Aorta (tissue), 5 donors: ENCODE data around the gene ARL6IP1. TPM values are rescaled to one million over a fixed set of nuclear protein-coding genes. Genes with fewer than 3 reads are reported as not detected.
A peak's percentile ranks its signal among the peaks of the same experiment; 100 is the strongest.
"Not testable (repeated sequence)": the region's sequence is repeated elsewhere in the genome, so short reads cannot be mapped to it uniquely, and the experiment has no call there.

ENCODE experiments used
- ATAC-seq: fragments of 200-7000 bp; cut with Tn5 transposase; one replicate; pipeline ENCODE4 v1.9.1; 2022; ENCODE audit warnings: moderate library complexity; ENCODE audit not compliant: low FRiP score
- DNase-seq, 2 donors: peaks; one replicate each; pipeline ENCODE4 v3.0.0-alpha.2; 2020
- H3K27ac ChIP-seq, 2 donors: one replicate each; pipeline ENCODE4 v1.5.1; 2013; ENCODE audit warnings: low read length in 2 of 2, mild to moderate bottlenecking in 2 of 2, moderate library complexity in 2 of 2, control low read depth in 1 of 2, inconsistent platforms in 1 of 2, low read depth in 1 of 2
- H3K27me3 ChIP-seq, 2 donors: one replicate each; pipeline ENCODE4 v1.6.1; 2013; ENCODE audit warnings: control low read depth in 1 of 2, low read length in 1 of 2, mild to moderate bottlenecking in 1 of 2, moderate library complexity in 1 of 2; ENCODE audit not compliant: insufficient read depth in 2 of 2, control insufficient read depth in 1 of 2
- H3K36me3 ChIP-seq, 2 donors: one replicate each; pipeline ENCODE4 v1.6.1; 2013; ENCODE audit warnings: control low read depth in 1 of 2, low read length in 1 of 2, mild to moderate bottlenecking in 1 of 2; ENCODE audit not compliant: insufficient read depth in 2 of 2, control insufficient read depth in 1 of 2
- H3K4me1 ChIP-seq, 2 donors: one replicate each; pipeline ENCODE4 v1.6.1; 2013; ENCODE audit warnings: low read length in 2 of 2, control low read depth in 1 of 2, mild to moderate bottlenecking in 1 of 2, moderate library complexity in 1 of 2; ENCODE audit not compliant: insufficient read depth in 2 of 2, control insufficient read depth in 1 of 2
- H3K4me3 ChIP-seq, 2 donors: one replicate each; pipeline ENCODE4 v1.5.1; 2013; ENCODE audit warnings: low read length in 2 of 2, control low read depth in 1 of 2, mild to moderate bottlenecking in 1 of 2
- H3K9me3 ChIP-seq: one replicate; pipeline ENCODE4 v1.6.1; 2013; ENCODE audit warnings: mild to moderate bottlenecking, low read length; ENCODE audit not compliant: control insufficient read depth
- WGBS, 2 donors: extraction: QIAGEN DNeasy Blood & Tissue Kit; methylation state at CpG; one replicate each; pipeline ENCODE4 v1.1.7; 2013; 5-methylcytosine and 5-hydroxymethylcytosine counted together
- intact Hi-C, 2 donors: fragments of 100-400 bp; cut with DNase I; formaldehyde crosslinking; loops; one replicate each; pipeline versions ENCODE4 v1.14.2 to v1.15.0; 2022
- polyA plus RNA-seq, 2 donors: library from polyadenylated mRNA; stranded (reverse); fragments of 200-250 nt; gene quantifications; one replicate each; pipeline ENCODE4 v1.2.3, GENCODE V29; 2013
- total RNA-seq, 2 donors: library from RNA; stranded (reverse); fragmentation: NEBNext Ultra II Directional; extraction: Animal tissue kit (Norgen Biotek cat#: 25700); gene quantifications; one replicate each; pipeline ENCODE4 v1.2.1, GENCODE V29; 2021
- donor health status: healthy with polysubstance abuse.
- donor health status: Bipolar disorder and iron deficiency.
- donor health status: DM: no; HTN: no; CAD: no.
- donor health status: DM: no; HTN: no; CAD: no.
- donor health status: DM: yes; HTN: yes; CAD: no.

Gene ARL6IP1
- total and polyA plus RNA-seq, 4 donors: 57.6 to 69.4 (median 59.3) TPM

- Histone ChIP-seq H3K4me1 (peaks cover 0 to 12% of the 10 kb centered on the region in 2 donors), H3K9me3 (no peaks in the 10 kb centered on the region), H3K27ac (peak within 1 kb of the TSS; percentile 55 to 71), H3K36me3 (peaks cover 2 to 4% of the 10 kb centered on the region in 2 donors), H3K27me3 (no peaks in the 10 kb centered on the region), H3K4me3 (peak within 1 kb of the TSS; percentile 46 to 58)
- peak; percentile 95 to 97 for DNase-seq
- WGBS, 2 donors: 3% methylated on average over 60 of the region's 60 CpGs
- ATAC-seq: peak; percentile 99
- intact Hi-C loops: loop anchor here in 1 of 2 donors (10.0 kb wide), 1 partner anchor 1495 kb away; no protein-coding TSS in a partner anchor
Measured at GRCh38 chr16:18789850-18790706, 11.3 kb downstream of the ARL6IP1 start, which contains the start of gene RPS15A. Gene RPS15A (minus strand): TSS chr16:18790334. CDS start chr16:18789113, 1,221 bp downstream.

GRCh38 chr16:18789515-18789849 lies 11.9 kb downstream of the ARL6IP1 start:
- no peak for ATAC-seq
- no peaks in the 10 kb centered on the region for H3K27me3 ChIP-seq
- no peak for DNase-seq
- H3K9me3 ChIP-seq: no peaks in the 10 kb centered on the region
- peaks cover 2 to 5% of the 10 kb centered on the region in 2 donors for H3K36me3 ChIP-seq
- peaks cover 0 to 12% of the 10 kb centered on the region in 2 donors for H3K4me1 ChIP-seq
- intact Hi-C loops: loop anchor here in 1 of 2 donors (10.0 kb wide), 1 partner anchor 1495 kb away; no protein-coding TSS in a partner anchor
- peak overlapping the region; percentile 55 to 71 for H3K27ac ChIP-seq
- 0 to 1% methylated on average over 5 of the region's 5 CpGs for WGBS, 2 donors
- H3K4me3 ChIP-seq: peak overlapping the region; percentile 46 to 58

- Histone ChIP-seq H3K9me3 (no peaks in the 10 kb centered on the region), H3K27ac (peak overlapping the region in 1 of 2 donors; percentile 71), H3K4me1 (peaks cover 0 to 12% of the 10 kb centered on the region in 2 donors), H3K4me3 (peak overlapping the region; percentile 46 to 58), H3K36me3 (peaks cover 2 to 5% of the 10 kb centered on the region in 2 donors), H3K27me3 (no peaks in the 10 kb centered on the region)
- 14 to 16% methylated on average over 20 of the region's 20 CpGs for WGBS, 2 donors
- intact Hi-C loops: loop anchor here in 1 of 2 donors (10.0 kb wide), 1 partner anchor 1494 kb away; no protein-coding TSS in a partner anchor
- no peak for ATAC-seq
- no peak for DNase-seq
Measured at GRCh38 chr16:18788828-18789514, 12.4 kb downstream of the ARL6IP1 start.

- ATAC-seq (no peak), DNase-seq (no peak)
- Histone ChIP-seq H3K9me3 (no peaks in the 10 kb centered on the region), H3K4me3 (no peak overlapping the region), H3K27me3 (no peaks in the 10 kb centered on the region), H3K27ac (no peak overlapping the region), H3K36me3 (peaks cover 4 to 5% of the 10 kb centered on the region in 2 donors), H3K4me1 (peaks cover 0 to 12% of the 10 kb centered on the region in 2 donors)
- intact Hi-C loops: loop anchor here in 1 of 2 donors (10.0 kb wide), 1 partner anchor 1490 kb away; no protein-coding TSS in a partner anchor
- WGBS, 2 donors: 57 to 59% methylated on average over 8 of the region's 8 CpGs
Measured at GRCh38 chr16:18784917-18785623, 16.3 kb downstream of the ARL6IP1 start.

- peaks cover 0 to 12% of the 10 kb centered on the region in 2 donors for H3K4me1 ChIP-seq
- no peak for DNase-seq
- H3K4me3 ChIP-seq: no peak overlapping the region
- ATAC-seq: no peak
- H3K27me3 ChIP-seq: no peaks in the 10 kb centered on the region
- peaks cover 4 to 5% of the 10 kb centered on the region in 2 donors for H3K36me3 ChIP-seq
- 78 to 86% methylated on average over 17 of the region's 17 CpGs for WGBS, 2 donors
- intact Hi-C loops: loop anchor here in 1 of 2 donors (10.0 kb wide), 1 partner anchor 1489 kb away; no protein-coding TSS in a partner anchor
- H3K9me3 ChIP-seq: no peaks in the 10 kb centered on the region
- no peak overlapping the region for H3K27ac ChIP-seq
Measured at GRCh38 chr16:18783430-18784341, 17.7 kb downstream of the ARL6IP1 start.

- WGBS, 2 donors: 90 to 93% methylated on average over 8 of the region's 8 CpGs
- Histone ChIP-seq H3K4me1 (peaks cover 0 to 8% of the 10 kb centered on the region in 2 donors), H3K4me3 (no peak overlapping the region), H3K36me3 (peaks cover 4 to 5% of the 10 kb centered on the region in 2 donors), H3K27ac (no peak overlapping the region), H3K27me3 (no peaks in the 10 kb centered on the region), H3K9me3 (no peaks in the 10 kb centered on the region)
- intact Hi-C loops: loop anchor here in 1 of 2 donors (10.0 kb wide), 1 partner anchor 1488 kb away; no protein-coding TSS in a partner anchor
- ATAC-seq (no peak), DNase-seq (no peak)
Measured at GRCh38 chr16:18782697-18783429, 18.5 kb downstream of the ARL6IP1 start.

- not testable (repeated sequence) for H3K36me3 ChIP-seq, H3K4me3 ChIP-seq, H3K9me3 ChIP-seq, H3K4me1 ChIP-seq, ATAC-seq, H3K27ac ChIP-seq, H3K27me3 ChIP-seq, DNase-seq
- intact Hi-C loops: loop anchor here in 1 of 2 donors (10.0 kb wide), 1 partner anchor 1486 kb away; no protein-coding TSS in a partner anchor
- 69 to 81% methylated on average over 5 to 6 of the region's 6 CpGs for WGBS, 2 donors
Measured at GRCh38 chr16:18781232-18781631, 20.1 kb downstream of the ARL6IP1 start.
